Stimulated activated CD8-positive, alpha-beta memory T cell treated with anti-CD3 and anti-CD28 coated beads, Interleukin-4, amount 100 ng/mL, for 1 hour (primary cell): ENCODE data around the gene HOXD9.

Experiments used
- DNase-seq, 2 donors: peaks; one replicate each; pipeline ENCODE4 v3.0.0-alpha.2; 2020; ENCODE audit warnings: low read depth in 2 of 2, low spot score in 1 of 2

HOXD9 gene

DNA sequence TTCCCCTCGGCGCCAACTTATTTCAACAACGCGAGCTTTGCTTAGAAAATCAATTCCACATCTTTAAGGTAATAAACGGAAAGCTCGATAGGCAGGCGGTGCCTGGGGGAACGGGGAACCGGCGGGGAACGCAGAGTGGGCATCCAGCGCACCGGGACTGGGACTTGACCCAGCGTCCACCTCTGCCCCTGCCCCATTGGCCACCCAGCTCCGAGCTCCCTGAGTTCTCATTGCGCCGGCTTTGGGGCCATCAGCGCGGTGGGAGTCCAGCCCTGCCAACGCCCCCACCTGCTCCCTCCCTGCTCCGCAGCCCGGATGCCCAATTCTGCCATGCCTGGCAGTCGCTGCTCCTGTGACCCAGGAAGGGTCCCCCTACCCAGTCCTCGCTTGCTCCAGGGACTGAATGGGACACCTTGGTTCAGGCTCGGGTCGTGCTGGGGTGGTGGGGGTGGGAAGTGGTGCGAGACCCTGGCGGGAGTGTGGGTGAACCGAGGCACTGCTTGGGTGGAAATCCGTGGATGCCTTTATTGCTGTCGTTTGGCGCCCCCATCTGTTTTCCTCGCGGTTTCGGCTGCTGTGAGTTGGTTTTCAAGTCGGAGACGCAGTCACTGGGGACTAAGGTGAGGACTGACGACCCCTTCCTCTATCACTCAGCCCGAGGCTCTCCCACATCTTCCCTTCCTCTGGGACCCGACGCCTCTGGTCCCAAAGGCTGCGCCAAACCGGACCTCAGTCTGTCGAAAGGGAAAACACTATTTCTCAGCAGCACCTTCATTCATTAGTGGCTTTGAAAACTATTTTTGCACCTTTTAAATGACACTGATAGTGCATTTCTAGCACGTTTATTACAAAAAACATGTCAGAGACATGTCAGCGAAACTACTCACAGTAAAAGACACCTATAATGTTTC is 36.4 kb upstream of the HOXD9 start:
- no peak for DNase-seq

DNA sequence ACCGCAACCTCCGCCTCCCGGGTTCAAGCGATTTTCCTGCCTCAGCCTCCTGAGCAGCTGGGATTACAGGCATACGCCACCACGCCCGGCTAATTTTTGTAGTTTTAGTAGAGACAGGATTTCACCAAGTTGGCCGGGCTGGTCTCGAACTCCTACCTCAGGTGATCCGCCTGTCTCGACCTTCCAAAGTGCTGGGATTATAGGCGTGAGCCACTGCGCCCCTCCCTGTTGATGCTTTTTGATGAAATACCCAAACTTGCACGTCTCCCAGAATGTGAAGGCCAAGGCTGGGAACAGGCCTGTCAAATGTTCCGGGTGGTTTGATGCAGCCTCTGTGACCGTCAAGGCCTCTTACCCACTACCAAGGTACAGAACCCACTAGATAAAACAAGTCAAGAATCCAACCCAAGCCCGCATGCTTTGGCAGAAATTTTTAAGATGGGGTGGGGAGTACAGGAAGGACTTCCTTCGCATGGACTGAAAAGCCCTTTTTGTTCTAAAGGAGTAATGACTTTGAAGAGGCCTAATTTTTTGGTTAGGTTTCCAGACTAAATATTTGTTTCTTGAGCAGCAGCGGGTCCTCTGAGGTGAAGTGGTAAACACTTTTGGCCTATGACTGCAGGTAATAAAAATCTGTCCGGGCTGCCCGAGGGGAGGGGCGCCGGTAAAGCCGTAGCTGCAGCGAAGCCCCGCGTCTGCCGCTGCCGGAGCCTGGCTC is 35.0 kb upstream of the HOXD9 start:
- DNase-seq = no peak

DNA sequence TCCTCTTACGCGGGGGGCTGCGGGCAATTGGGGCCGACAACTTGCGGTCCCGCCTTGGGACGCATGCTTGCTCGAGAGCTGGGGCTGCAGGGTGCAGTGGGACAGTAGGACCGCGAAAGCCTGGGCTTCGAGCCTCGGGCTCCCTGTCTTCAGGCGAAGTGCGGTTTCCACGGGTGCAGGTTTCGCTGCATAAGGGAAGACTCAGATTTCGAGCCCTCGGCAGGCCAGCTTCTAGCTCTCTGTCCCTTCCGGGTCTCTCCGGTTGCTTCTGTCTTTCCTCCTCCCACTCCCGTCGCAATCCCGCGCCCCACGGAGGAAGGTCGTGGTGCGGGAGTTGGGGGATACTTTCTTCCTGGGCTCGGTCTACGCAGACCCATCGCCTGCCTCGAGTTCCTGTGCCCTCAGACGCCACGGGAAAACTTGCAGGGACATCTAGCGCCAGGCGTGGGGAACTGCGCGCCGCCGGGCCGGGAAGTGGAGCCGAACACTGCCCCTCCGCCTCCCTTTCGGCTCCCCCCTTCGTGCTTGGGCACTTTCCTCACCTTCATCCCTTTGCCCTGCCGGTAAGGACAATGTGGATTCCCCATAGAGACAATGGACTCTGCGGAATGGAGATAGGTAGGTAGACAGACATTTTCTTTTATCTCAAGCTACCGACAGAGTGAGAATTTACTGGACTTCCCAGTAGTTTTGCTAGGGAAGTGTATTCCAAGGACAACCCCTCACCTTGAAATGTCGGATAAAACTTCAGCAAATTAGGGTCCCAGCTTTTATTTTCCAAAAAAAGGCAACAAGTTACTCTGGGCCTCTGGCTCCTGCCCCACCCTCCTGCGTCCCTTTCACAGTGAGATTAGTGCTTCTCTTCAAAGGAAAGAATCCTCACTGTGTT is 34.2 kb upstream of the HOXD9 start:
- no peak for DNase-seq

DNA sequence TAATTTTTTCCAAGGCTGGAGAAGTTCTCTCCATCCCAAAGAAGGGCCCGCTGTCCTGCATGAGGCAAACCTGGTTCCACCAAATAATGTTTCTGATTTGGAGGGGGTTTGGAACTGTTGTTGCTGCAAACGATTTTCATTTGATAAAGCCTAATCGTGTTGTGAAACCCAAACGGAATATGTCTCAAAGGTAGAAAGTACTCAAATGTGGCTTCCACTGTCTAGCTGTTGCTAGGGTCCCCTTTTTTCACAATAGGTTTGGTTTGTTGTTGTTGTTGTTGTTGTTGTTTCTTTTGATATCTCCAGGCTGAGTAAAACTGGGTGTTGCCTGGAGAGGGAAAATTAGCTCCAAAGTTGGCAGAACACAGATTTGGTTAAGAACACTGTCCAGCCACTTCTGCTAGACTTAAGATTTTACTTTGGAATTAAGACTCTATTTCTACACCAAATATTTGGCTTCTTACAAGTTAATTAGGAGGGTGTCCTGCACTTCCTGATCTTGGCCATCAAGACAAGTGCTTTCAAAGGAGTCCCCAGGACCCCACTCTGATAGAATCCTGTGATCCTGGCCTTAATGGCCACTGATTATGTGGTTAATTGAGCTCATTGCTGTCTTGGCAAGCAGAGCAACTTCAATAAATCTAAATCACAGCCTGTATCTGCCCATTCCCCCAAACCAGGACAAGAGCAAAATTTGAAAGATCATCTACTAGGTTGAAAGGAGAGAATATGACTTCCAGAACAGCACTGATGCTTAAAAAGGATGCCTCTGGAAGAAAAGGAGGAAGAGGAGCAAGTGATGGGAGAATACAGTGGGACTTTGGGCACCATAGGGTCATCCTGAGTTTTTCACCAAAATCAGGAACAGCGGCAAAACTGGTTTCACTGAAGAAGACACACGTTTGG is 33.3 kb upstream of the HOXD9 start:
- DNase-seq = no peak

DNA sequence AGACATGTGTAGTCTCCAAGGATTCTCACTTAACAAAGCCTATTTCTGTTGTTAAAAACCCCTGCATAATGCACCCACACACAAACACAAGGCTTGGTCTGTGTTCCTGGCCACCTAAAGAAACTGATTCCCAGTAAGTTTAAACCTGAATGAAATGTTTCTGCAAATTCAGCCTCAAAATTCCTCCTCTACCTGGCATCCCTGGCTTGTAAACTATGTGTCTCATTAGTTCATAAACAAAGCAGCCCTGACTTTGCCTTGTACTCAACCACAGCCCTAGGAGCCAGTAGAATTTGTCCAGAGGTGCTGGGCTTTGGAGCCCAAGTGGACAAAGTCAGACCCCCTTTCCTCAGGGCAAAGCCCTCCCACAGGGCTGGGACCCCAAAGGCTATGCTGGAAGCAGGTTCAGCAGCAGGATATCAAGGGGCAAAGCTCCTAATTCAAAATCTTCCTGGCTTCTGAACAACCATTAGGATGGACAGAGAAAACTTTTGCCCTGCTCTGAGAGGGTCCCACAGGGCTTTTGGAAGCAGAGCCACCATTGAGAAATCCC is 32.6 kb upstream of the HOXD9 start:
- no peak for DNase-seq

DNA sequence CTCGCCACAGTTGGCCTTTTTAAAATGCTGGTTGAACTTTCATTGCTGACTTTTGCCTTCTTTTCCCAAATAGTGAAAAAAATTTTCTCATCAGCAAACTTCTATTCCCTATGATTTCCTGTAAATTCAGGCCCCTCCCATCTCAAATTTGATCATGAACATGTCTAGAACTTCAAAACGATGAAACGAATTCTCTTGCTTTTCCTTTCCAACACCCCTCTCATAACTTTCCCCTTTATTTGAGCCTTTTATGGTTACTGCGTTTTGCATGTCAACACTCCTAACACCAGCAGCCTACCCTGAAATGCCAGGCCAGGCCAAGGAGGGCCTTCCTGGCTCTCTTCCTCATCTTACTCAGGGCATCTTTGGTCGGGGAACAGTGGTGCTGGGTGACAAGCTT is 31.7 kb upstream of the HOXD9 start:
- DNase-seq = no peak

DNA sequence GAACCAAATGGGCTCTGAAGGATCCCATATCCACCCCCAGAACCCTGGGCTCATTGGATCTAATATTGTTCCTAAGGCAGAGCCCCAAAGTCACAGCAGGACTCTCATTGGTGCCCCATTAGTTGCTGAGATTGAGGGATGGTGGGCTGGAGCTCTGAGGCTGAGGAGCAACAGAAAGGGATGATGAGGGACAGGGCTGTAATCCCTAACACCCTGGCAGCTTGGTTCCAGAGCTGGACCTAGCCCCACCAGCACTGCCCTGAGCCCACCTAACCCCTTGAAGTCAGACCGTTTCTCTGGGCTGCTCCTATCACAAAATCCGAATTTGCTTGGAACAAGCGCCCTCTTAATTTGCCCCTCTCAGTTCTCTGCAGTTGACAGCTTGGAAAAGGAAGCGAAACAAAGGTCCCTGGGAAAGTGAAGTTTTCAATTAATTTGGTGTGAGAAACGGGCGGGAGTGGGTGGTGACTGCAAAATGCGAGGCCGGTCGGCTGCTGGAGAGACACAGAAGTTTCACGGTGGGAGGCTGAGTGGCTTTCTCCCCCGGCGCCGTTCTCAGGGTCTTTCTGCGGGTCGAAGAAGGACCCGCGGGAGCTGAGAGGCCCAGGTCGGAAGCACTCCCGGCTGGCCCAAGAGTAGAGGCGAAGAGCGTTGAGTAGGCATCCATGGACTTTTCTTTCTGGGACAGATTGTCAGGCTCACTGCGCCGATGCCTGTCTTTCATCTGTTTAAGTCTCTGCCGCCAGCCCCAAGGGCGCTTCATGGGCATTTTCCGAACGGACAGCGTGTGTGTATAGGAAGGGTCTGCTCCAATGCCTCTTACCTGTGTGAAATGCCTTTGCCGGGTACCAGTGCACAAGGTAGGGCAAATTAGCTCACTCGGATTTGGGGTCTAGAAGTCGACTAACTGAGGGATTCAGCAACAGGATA is 30.9 kb upstream of the HOXD9 start:
- no peak for DNase-seq

DNA sequence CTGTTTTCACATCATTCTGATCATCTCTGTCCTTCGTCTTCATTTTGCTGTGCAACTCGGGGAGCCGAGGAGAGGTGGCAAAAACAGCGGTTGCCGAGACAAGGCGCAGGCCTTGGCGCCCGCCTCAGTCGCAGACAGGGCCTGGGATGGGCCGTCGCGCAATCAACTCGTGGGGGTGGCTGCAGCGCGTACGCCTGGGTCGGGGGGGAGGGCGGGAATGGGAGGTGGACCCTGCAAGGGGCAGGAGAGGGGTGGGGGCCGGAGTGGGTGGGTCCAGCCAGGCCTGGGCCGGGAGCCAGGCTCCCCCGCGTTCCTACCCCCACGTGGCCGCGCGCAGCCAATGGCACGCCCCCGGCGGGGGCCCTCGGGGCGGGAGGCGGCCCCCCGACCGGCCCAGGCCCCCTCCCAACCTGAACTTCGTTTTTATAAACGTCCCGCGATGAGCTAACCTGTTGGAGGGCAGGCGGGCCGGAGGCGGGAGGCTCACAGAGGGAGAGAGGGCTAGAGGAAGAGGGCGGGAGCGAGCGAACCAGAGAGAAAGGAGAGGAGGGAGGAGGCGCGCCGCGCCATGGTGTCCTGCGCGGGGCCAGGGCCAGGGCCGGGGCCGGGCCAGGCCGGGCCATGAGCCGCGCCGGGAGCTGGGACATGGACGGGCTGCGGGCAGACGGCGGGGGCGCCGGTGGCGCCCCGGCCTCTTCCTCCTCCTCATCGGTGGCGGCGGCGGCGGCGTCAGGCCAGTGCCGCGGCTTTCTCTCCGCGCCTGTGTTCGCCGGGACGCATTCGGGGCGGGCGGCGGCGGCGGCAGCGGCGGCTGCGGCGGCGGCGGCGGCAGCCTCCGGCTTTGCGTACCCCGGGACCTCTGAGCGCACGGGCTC is 30.0 kb upstream of the HOXD9 start, which contains the start of gene HOXD13:
Gene HOXD13 (plus strand): TSS at position 452 of the 875 bp plus-strand sequence. CDS start 170 bp downstream, at position 622.
- DNase-seq = no peak

DNA sequence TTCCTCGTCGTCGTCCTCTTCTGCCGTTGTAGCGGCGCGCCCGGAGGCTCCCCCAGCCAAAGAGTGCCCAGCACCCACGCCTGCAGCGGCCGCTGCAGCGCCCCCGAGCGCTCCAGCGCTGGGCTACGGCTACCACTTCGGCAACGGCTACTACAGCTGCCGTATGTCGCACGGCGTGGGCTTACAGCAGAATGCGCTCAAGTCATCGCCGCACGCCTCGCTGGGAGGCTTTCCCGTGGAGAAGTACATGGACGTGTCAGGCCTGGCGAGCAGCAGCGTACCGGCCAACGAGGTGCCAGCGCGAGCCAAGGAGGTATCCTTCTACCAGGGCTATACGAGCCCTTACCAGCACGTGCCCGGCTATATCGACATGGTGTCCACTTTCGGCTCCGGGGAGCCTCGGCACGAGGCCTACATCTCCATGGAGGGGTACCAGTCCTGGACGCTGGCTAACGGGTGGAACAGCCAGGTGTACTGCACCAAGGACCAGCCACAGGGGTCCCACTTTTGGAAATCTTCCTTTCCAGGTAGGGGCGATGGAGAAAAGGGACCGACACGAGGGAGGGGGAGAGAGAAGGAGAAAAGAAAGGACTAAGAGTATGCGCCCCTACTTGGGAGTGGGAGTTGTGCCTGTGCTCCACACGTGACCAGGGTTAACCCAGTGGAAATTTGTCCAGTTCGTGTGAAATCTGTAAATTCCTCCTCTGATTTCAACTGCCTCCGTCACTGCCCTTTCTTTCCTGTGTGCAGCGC is 29.2 kb upstream of the HOXD9 start:
- DNase-seq = no peak

DNA sequence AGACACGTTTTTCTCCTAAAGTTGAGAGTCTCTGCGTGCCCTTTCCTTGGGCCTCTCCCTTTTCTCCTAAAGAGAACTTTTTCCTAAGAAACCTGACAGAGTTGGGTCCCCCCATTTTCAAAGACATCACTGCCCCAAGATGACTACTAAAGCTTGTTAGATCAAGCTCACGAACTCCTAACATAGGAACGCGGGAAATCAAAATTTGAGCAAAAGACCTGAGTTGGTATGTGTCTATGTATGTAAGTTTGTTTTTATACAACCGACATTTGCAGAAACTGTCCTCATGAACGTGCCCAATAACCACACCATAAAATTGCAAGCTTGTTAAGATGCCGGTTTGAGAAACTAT is 28.6 kb upstream of the HOXD9 start:
- DNase-seq = no peak

DNA sequence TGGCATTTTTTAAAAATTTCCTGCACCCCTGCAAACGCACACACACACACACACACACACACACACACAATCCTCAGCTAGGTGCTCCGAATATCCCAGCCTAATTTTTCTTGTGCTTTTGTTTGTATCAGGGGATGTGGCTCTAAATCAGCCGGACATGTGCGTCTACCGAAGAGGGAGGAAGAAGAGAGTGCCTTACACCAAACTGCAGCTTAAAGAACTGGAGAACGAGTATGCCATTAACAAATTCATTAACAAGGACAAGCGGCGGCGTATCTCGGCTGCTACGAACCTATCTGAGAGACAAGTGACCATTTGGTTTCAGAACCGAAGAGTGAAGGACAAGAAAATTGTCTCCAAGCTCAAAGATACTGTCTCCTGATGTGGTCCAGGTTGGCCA is 28.2 kb upstream of the HOXD9 start:
- DNase-seq = no peak

DNA sequence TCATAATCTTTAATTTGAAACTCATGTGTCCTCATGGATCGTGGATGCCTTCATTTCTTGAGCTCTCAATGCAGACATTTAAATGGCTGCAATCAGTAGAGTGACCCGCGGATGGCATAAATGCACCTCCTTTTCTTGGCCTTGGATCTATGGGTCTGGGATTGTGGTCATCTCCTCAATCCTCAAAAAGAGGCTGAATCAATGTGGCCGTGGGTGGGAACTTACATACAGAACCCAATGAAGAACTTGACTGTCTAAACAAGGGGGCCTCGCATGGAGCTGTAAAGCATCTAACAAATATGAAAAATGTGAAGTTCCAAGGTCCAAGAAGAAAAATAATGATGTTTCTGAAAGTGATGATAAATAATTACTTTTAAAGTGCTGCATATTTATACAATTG is 27.1 kb upstream of the HOXD9 start:
- no peak for DNase-seq

DNA sequence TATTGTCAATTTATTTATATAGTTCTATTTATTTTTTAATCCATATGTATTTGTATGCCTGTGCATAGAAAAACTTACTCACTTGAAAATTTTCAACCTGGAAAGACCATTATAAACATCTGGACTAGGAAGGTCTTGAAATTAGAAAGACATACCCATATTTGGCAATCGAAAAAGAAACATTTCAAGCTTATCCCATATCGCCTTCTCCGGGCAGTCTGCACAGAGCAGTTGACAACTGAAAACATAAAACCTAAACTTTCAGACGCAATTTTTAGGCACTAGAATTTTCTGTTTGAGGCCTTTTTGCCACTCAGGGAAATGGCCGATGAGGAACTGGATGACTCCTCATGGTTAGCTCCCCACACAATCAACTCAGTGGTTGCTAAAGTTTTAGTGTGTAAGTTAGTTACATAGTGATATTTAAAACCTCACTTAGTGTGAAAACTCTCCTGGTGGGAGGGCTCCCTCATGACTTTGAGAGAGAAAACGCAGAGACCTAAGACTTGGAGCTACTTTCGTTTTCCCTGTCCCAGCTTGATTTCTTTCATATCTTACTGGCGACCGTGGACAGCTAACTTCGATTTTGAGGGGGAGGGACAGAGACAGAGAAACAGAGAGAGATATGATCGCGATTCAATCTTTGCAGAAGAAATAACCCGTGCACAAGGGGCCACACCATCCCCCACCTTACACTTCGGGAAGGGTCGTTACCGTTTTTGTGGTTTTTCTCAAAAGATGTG is 26.1 kb upstream of the HOXD9 start:
- DNase-seq = no peak

DNA sequence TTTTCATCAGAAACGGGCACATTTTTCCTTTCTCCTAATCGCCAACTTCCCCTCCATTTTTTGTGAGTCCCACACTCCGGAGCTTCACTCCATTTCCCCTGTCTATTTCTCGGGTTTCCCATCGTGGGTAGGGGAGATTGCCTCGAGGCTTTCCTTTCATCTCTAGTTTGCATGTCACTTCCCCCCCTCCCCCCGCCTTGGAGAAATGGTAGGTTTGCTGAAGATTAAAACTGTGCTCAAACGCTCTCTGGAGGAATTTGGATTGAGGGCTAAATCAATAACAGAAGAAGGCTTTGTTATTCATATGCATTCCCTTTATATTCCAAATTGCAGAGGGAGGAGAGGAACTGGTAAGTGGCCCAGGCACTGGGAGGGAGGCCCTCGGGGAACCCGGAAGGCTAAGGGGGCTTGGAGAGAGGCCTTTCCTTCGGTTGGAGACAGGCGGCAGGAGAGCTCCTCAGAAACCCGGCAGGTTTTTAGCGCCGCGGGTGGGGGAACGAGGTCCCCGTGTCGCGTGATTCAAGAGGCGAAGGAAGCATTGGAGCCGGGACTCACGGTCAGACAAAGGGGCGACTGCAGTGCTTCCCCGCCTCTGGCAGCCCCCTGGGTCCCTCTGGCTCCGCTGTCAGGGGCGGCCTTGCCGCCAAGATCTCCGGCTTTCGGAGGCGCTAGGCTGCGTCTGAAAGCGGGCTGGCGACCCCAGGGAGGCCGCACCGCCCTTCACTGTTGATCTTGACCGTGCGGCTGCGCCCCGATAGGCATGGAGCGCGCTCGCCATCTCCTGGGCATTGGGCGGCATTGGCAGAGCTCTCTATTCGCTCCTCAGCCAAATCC is 25.3 kb upstream of the HOXD9 start:
- peak in 1 of 2 donors; percentile 19 for DNase-seq

DNA sequence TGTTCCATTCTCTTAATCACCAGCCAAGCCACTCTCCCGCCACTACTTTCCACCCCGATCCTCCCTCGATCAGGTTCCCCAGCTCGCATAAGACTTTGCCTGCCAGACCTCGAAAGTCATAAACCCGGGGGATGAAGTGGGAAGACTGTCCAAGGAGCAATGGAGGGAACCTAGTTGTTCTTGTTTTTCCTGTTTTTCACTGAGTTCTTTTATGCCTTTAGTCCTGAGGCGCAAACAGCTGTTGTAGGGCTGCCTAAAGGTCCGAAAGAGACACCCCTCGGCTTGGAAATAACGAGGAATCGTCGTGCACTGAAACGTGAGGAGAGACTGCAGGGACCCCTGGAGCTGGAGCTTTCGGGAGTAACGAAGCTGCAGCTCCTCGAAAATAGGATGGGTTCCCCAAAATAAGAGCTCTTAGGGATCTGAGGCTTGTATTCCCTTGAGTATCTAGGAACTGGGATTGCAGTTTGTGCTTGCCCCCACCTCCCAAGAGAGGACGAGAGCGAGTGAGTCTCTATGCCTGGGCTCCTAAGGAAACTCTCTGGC is 24.6 kb upstream of the HOXD9 start:
- DNase-seq = no peak
